ENCODE results near the gene TMEM250.

DNA sequence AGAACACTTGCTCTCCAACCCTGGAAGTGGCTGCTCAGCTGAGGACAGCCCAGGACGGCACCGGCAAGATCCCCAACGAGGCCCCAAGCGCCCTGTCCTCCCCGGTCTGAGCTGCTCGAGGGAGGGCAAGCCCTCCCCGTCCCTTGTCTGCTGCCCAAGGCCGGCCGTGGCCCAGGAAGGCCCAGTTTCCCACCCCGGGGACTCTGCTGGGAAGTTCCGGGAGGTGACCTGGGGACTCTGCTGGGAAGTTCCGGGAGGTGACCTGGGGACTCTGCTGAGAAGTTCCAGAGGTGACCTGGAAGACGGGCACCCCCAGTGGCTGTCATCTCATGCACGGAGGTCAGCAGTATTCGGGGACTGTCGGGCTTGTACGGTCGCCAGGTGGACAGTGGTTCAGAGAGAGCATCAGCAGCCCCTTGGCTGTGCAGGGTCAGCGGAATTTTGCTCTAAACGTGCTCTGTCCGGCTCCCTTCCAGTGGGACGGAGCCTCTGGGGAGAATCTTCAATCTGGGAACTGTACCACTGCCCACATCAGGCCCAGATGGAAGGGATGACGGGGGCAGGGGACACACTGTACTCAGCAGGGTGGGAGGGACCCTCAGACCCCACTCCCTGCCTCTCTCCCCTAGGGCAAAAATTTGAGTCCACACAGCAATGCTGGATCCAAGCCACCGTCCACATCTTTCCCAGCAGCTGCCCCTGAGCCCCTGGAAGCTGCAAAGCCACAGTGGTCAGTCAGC, 30.8 kb downstream of the TMEM250 start:
- TF ChIP-seq, protein P1, sequence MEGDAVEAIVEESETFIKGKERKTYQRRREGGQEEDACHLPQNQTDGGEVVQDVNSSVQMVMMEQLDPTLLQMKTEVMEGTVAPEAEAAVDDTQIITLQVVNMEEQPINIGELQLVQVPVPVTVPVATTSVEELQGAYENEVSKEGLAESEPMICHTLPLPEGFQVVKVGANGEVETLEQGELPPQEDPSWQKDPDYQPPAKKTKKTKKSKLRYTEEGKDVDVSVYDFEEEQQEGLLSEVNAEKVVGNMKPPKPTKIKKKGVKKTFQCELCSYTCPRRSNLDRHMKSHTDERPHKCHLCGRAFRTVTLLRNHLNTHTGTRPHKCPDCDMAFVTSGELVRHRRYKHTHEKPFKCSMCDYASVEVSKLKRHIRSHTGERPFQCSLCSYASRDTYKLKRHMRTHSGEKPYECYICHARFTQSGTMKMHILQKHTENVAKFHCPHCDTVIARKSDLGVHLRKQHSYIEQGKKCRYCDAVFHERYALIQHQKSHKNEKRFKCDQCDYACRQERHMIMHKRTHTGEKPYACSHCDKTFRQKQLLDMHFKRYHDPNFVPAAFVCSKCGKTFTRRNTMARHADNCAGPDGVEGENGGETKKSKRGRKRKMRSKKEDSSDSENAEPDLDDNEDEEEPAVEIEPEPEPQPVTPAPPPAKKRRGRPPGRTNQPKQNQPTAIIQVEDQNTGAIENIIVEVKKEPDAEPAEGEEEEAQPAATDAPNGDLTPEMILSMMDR (conservative IDR thresholded peaks at IDR 0.05; ENCODE audit: low read depth, low read length): no peak
- TF ChIP-seq POLR2A (IDR thresholded peaks at IDR 0.05; ENCODE audit: low read depth, low read length): no peak
- TF ChIP-seq NFE2L2 (IDR thresholded peaks at IDR 0.05; ENCODE audit: low read depth, low read length): no peak
- TF ChIP-seq MAZ (IDR thresholded peaks at IDR 0.05; ENCODE audit: borderline replicate concordance, low read depth, low read length): no peak
- TF ChIP-seq FOS (IDR thresholded peaks at IDR 0.05; ENCODE audit: low read depth, low read length): no peak
- no peak for TF ChIP-seq MXI1 (IDR thresholded peaks at IDR 0.05; ENCODE audit: borderline replicate concordance, low read depth, low read length)
- TF ChIP-seq SMC3 (IDR thresholded peaks at IDR 0.05; ENCODE audit: low read depth, low read length): no peak

Measured in IMR-90 (cell line).